ENCODE measurements around the gene FRMPD2.
"Not testable (repeated sequence)": the region's sequence is repeated elsewhere in the genome, so short reads cannot be mapped to it uniquely, and the experiment has no call there.

FRMPD2 gene

GRCh38 chr10:48243921-48244320 is 30.6 kb downstream of the FRMPD2 start:
- not testable (repeated sequence) for H3K27me3 ChIP-seq (ENCODE audit: control insufficient read depth in 3 of 3, insufficient read depth in 3 of 3, low read depth in 1 of 3, low read length in 3 of 3); H3K4me3 ChIP-seq (ENCODE audit: low read length in 2 of 2); DNase-seq (ENCODE audit: low spot score); H3K4me1 ChIP-seq (ENCODE audit: control insufficient read depth in 2 of 2, insufficient read depth in 1 of 2, low read depth in 1 of 2, low read length in 2 of 2); H2BK5ac ChIP-seq (ENCODE audit: low read length); H3K9ac ChIP-seq (ENCODE audit: low read depth, low read length, poor library complexity); H2AK5ac ChIP-seq (ENCODE audit: low read depth, low read length); H2BK12ac ChIP-seq (ENCODE audit: low read length); H3K18ac ChIP-seq (ENCODE audit: low read length); H3K27ac ChIP-seq (replicated peaks; ENCODE audit: low read length); H3K4me2 ChIP-seq (ENCODE audit: insufficient read depth, low read length, poor library complexity, severe bottlenecking); H2BK120ac ChIP-seq (ENCODE audit: low read depth, low read length); H4K8ac ChIP-seq (ENCODE audit: low read depth, low read length); H3K14ac ChIP-seq (ENCODE audit: low read length); H3K4ac ChIP-seq (ENCODE audit: low read length); H2BK15ac ChIP-seq (ENCODE audit: low read length); H3K79me1 ChIP-seq (ENCODE audit: low read depth, low read length); H3K23ac ChIP-seq (ENCODE audit: low read depth, low read length, poor library complexity); H4K91ac ChIP-seq (ENCODE audit: low read depth, low read length, poor library complexity); H3K9me3 ChIP-seq (replicated peaks in 1 of 2; ENCODE audit: control insufficient read depth in 2 of 2, insufficient read depth in 1 of 2, low read depth in 1 of 2, low read length in 2 of 2); H2AFZ ChIP-seq (ENCODE audit: low read length); H3K36me3 ChIP-seq (replicated peaks in 1 of 2; ENCODE audit: control insufficient read depth in 2 of 2, insufficient read depth in 2 of 2, low read length in 2 of 2)
- no CpG with 5 or more reads among the region's 5 CpGs for WGBS, 2 donors (ENCODE audit: extremely low coverage in 2 of 2, insufficient read length in 2 of 2, insufficient replicate concordance in 1 of 2)

GRCh38 chr10:48243487-48243886 is 31.0 kb downstream of the FRMPD2 start:
- no peak overlapping the region for H2BK12ac ChIP-seq (ENCODE audit: low read length)
- no peaks in the 10 kb centered on the region for H3K9me3 ChIP-seq (replicated peaks in 1 of 2; ENCODE audit: control insufficient read depth in 2 of 2, insufficient read depth in 1 of 2, low read depth in 1 of 2, low read length in 2 of 2)
- H3K9ac ChIP-seq (ENCODE audit: low read depth, low read length, poor library complexity): no peak overlapping the region
- H2BK15ac ChIP-seq (ENCODE audit: low read length): no peak overlapping the region
- H4K8ac ChIP-seq (ENCODE audit: low read depth, low read length): no peak overlapping the region
- H4K91ac ChIP-seq (ENCODE audit: low read depth, low read length, poor library complexity): no peak overlapping the region
- H2BK120ac ChIP-seq (ENCODE audit: low read depth, low read length): no peak overlapping the region
- no CpG with 5 or more reads among the region's 7 CpGs for WGBS, 2 donors (ENCODE audit: extremely low coverage in 2 of 2, insufficient read length in 2 of 2, insufficient replicate concordance in 1 of 2)
- no peak overlapping the region for H3K27ac ChIP-seq (replicated peaks; ENCODE audit: low read length)
- no peak overlapping the region for H3K18ac ChIP-seq (ENCODE audit: low read length)
- no peak overlapping the region for H3K4me2 ChIP-seq (ENCODE audit: insufficient read depth, low read length, poor library complexity, severe bottlenecking)
- H3K4me1 ChIP-seq (ENCODE audit: control insufficient read depth in 2 of 2, insufficient read depth in 1 of 2, low read depth in 1 of 2, low read length in 2 of 2): peaks cover 0 to 7% of the 10 kb centered on the region in 2 donors
- no peak overlapping the region for H3K4me3 ChIP-seq (ENCODE audit: low read length in 2 of 2)
- DNase-seq (ENCODE audit: low spot score): no peak
- H3K4ac ChIP-seq (ENCODE audit: low read length): no peak overlapping the region
- no peaks in the 10 kb centered on the region for H3K27me3 ChIP-seq (ENCODE audit: control insufficient read depth in 3 of 3, insufficient read depth in 3 of 3, low read depth in 1 of 3, low read length in 3 of 3)
- no peaks in the 10 kb centered on the region for H3K36me3 ChIP-seq (replicated peaks in 1 of 2; ENCODE audit: control insufficient read depth in 2 of 2, insufficient read depth in 2 of 2, low read length in 2 of 2)
- H3K14ac ChIP-seq (ENCODE audit: low read length): no peak overlapping the region
- no peak overlapping the region for H3K23ac ChIP-seq (ENCODE audit: low read depth, low read length, poor library complexity)
- H3K79me1 ChIP-seq (ENCODE audit: low read depth, low read length): no peaks in the 10 kb centered on the region
- no peak overlapping the region for H2AK5ac ChIP-seq (ENCODE audit: low read depth, low read length)
- no peak overlapping the region for H2BK5ac ChIP-seq (ENCODE audit: low read length)
- H2AFZ ChIP-seq (ENCODE audit: low read length): peak overlapping the region; percentile 59

DNA sequence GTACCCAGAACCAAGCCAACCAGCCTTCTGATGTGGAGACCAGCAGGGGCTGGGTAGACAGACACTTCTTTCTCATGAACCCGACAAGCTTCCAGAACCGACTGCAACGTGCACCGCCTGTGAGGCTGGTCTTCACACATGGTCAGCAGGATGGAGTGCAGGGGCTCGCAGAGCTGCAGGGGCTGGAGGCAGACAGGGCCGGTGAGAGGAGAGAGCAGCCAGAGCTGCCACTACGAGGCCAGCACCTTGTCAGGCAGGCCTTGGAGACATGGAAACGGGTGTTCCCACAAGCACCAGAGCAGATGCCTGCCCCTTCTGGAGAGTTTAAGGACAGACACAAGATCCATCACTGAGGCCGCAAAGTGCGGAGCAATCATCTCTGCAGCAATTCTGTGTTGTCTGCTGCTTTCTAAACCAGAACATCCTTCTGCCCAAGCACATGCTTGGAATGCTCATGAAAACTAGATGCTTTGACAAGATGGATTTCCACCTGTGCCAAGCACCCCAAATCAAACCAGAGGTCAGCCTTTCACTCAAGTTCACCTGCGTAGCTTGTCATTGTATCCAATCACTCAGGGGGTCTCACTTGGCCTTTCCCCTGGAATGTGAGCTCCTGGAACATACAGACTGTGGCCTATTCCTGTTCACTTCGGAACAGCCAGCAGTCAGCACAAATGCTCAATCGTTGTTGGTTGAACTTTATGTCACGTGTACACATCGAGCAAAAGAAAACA is 32.2 kb downstream of the FRMPD2 start:
- Histone ChIP-seq H3K4me1 (ENCODE audit: control insufficient read depth in 2 of 2, insufficient read depth in 1 of 2, low read depth in 1 of 2, low read length in 2 of 2) (peaks cover 0 to 7% of the 10 kb centered on the region in 2 donors), H3K23ac (ENCODE audit: low read depth, low read length, poor library complexity) (no peak overlapping the region), H2BK120ac (ENCODE audit: low read depth, low read length) (no peak overlapping the region), H2BK5ac (ENCODE audit: low read length) (no peak overlapping the region), H3K18ac (ENCODE audit: low read length) (no peak overlapping the region), H2BK15ac (ENCODE audit: low read length) (no peak overlapping the region), H2AFZ (ENCODE audit: low read length) (no peak overlapping the region), H3K4ac (ENCODE audit: low read length) (no peak overlapping the region), H4K91ac (ENCODE audit: low read depth, low read length, poor library complexity) (no peak overlapping the region), H3K27me3 (ENCODE audit: control insufficient read depth in 3 of 3, insufficient read depth in 3 of 3, low read depth in 1 of 3, low read length in 3 of 3) (no peaks in the 10 kb centered on the region), H3K9ac (ENCODE audit: low read depth, low read length, poor library complexity) (no peak overlapping the region), H2AK5ac (ENCODE audit: low read depth, low read length) (no peak overlapping the region), H3K4me2 (ENCODE audit: insufficient read depth, low read length, poor library complexity, severe bottlenecking) (no peak overlapping the region), H3K36me3 (replicated peaks in 1 of 2; ENCODE audit: control insufficient read depth in 2 of 2, insufficient read depth in 2 of 2, low read length in 2 of 2) (no peaks in the 10 kb centered on the region), H3K79me1 (ENCODE audit: low read depth, low read length) (no peaks in the 10 kb centered on the region), H4K8ac (ENCODE audit: low read depth, low read length) (no peak overlapping the region), H3K9me3 (replicated peaks in 1 of 2; ENCODE audit: control insufficient read depth in 2 of 2, insufficient read depth in 1 of 2, low read depth in 1 of 2, low read length in 2 of 2) (no peaks in the 10 kb centered on the region), H2BK12ac (ENCODE audit: low read length) (no peak overlapping the region), H3K4me3 (ENCODE audit: low read length in 2 of 2) (no peak overlapping the region), H3K14ac (ENCODE audit: low read length) (no peak overlapping the region), H3K27ac (replicated peaks; ENCODE audit: low read length) (no peak overlapping the region)
- DNase-seq (ENCODE audit: low spot score): no peak
- no CpG with 5 or more reads among the region's 15 CpGs for WGBS, 2 donors (ENCODE audit: extremely low coverage in 2 of 2, insufficient read length in 2 of 2, insufficient replicate concordance in 1 of 2)

DNA sequence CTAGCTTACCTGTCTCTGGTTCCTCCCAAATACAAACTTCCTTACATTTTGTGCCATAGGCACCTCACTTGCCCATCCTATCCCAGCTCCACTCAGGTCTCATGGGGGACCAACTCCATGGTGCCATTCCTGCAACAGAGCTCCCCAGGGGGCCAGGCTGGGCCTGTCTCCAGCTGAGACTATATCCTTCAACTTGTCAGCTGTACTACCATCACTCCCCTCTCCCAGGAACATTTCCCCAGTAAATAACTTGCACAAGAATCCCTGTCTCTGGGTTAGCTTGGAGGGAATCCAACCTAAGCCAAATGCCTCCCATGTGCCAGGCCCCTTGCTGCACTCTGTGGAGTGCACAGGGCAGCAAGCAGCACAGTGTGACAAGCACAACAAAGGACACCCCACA is 33.2 kb downstream of the FRMPD2 start:
- Histone ChIP-seq H2AK5ac (ENCODE audit: low read depth, low read length) (no peak overlapping the region), H3K27ac (replicated peaks; ENCODE audit: low read length) (no peak overlapping the region), H4K8ac (ENCODE audit: low read depth, low read length) (no peak overlapping the region), H3K4me3 (ENCODE audit: low read length in 2 of 2) (no peak overlapping the region), H3K79me1 (ENCODE audit: low read depth, low read length) (no peaks in the 10 kb centered on the region), H3K18ac (ENCODE audit: low read length) (no peak overlapping the region), H2BK15ac (ENCODE audit: low read length) (no peak overlapping the region), H3K14ac (ENCODE audit: low read length) (no peak overlapping the region), H2BK120ac (ENCODE audit: low read depth, low read length) (no peak overlapping the region), H3K23ac (ENCODE audit: low read depth, low read length, poor library complexity) (no peak overlapping the region), H3K4me2 (ENCODE audit: insufficient read depth, low read length, poor library complexity, severe bottlenecking) (no peak overlapping the region), H4K91ac (ENCODE audit: low read depth, low read length, poor library complexity) (no peak overlapping the region), H3K9ac (ENCODE audit: low read depth, low read length, poor library complexity) (no peak overlapping the region), H2AFZ (ENCODE audit: low read length) (no peak overlapping the region), H3K4me1 (ENCODE audit: control insufficient read depth in 2 of 2, insufficient read depth in 1 of 2, low read depth in 1 of 2, low read length in 2 of 2) (peaks cover 0 to 7% of the 10 kb centered on the region in 2 donors), H3K36me3 (replicated peaks in 1 of 2; ENCODE audit: control insufficient read depth in 2 of 2, insufficient read depth in 2 of 2, low read length in 2 of 2) (no peaks in the 10 kb centered on the region), H3K27me3 (ENCODE audit: control insufficient read depth in 3 of 3, insufficient read depth in 3 of 3, low read depth in 1 of 3, low read length in 3 of 3) (no peaks in the 10 kb centered on the region), H3K4ac (ENCODE audit: low read length) (no peak overlapping the region), H2BK12ac (ENCODE audit: low read length) (no peak overlapping the region), H3K9me3 (replicated peaks in 1 of 2; ENCODE audit: control insufficient read depth in 2 of 2, insufficient read depth in 1 of 2, low read depth in 1 of 2, low read length in 2 of 2) (no peaks in the 10 kb centered on the region), H2BK5ac (ENCODE audit: low read length) (no peak overlapping the region)
- DNase-seq (ENCODE audit: low spot score): no peak

Data from neuronal stem cell (in vitro differentiated cells).